GM19324 (cell line): ENCODE results near the gene SLITRK1.

Experiments used
- ATAC-seq: cut with Tn5 transposase; IDR thresholded peaks from one replicate; pipeline ENCODE4 v1.9.1; 2021; ENCODE audit warnings: mild to moderate bottlenecking, moderate library complexity; ENCODE audit not compliant: unreplicated experiment, low FRiP score

The SLITRK1 gene

GRCh38 chr13:83881917-83882605, at the start of gene SLITRK1:
SLITRK1 (minus strand) TSS chr13:83882474; CDS start chr13:83881507, 967 bp downstream.
- no peak for ATAC-seq

DNA sequence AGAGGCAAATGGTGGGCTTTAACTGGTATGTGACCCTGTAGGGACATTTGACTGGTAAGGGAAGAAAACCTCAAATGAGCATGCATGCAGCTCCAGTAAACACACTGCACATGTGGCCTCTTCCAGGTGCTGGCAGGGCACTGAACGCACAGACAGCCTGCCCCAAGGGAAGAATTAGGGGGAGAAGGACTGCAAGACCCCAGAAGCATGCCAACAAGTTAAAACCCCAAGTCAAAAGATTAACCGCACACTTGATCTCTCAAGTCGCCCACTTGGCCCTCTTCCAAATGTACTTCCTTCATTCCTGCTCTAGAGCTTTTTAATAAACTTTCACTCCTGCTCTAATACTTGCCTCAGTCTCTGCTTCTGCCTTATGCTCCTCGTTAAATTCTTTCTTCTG, 46.9 kb upstream of the SLITRK1 start:
- no peak for ATAC-seq

DNA sequence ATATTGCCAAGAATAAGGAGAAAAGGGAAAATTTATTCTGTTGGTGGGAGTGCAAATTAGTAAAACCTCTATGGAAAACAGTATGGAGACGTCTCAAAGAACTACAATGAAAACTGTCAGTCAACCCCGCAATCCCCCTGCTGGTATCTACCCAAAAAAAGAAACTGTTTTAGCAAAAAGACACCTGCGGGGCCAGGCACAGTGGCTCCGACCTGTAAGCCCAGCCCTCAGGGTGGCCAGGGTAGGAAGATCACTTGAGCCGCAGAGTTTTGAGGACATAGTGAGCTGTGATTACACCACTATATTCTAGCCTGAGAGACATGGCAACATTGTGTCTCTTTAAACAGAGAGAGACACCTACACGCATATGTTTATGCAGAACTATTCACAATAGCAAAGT, 37.5 kb upstream of the SLITRK1 start:
- ATAC-seq, result no peak

DNA sequence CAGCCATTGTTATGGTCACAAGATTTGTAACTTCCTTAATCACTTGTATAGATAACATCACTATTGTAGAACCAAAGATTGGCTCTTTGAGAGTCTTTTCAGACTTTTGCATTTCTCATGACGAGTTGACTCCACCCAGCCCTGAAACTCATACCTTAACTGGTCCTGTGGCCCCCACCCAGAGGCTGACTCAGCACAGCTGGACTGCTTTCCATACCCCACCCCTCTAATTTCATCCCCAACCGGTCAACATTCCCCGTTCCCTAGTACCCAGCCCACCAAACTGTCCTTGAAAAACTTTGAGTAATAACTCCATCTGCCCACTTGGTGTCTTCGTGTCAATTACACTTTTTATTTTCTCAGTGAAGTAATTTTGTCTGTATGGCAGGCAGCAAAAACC, 32.1 kb upstream of the SLITRK1 start:
- ATAC-seq, result no peak

DNA sequence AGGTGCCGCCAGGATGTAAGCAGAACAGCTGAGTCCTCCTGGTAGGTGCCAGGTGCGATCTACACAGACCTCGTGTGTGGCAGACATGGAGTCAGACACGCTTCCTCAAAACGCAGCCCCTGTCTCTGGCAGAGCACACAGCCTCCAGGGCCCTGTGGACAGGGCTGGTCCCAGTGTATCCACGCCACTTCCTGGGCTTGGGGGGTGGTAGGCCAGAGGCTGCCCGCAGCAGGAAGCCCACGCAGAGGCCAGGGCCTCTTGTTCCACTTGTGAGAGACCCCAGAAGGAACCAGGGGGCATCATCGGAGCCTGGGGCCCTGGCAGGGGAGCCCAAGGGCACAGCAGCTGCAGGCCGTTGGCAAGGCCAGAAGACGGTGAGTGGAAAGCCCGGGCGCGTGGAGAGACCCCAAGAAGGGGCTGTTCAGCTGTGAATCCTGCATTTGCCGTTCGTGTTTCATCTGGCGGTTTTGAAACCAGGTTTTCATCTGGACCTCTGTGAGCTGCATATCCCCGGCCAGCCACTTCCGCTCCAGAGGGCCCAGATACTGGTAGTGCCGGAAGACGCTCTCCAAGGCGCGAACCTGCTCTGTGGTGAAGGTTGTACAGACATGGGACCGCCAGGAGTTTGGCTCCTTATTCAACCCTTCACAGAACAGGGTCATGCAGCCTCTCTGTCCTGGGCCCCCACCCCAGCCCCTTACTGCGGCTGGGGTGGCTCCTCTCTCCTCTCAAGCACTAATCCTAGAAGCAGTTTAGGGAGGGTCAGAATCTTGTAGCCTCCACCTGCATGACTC, 25.1 kb upstream of the SLITRK1 start:
- no peak for ATAC-seq

GRCh38 chr13:83906240-83906820, 24.1 kb upstream of the SLITRK1 start:
- ATAC-seq, result no peak

DNA sequence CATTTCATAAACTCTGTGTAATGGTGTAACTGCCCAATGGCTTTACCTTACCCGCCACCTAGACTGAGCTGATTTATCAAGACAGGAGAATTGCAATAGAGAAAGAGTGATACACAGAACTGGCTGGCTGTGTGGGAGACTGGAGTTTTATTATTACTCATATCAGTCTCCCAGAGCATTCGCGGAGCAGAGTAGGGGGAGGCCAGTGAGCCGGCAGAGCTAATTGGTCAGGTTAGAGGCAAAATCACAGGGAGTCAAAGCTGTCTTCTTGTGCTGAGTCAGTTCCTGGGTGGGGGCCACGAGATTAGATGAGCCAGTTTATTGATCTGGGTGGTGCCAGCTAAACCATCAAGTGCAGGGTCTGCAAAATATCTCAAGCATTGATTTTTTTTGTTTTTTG, 23.4 kb upstream of the SLITRK1 start:
- ATAC-seq, result no peak

DNA sequence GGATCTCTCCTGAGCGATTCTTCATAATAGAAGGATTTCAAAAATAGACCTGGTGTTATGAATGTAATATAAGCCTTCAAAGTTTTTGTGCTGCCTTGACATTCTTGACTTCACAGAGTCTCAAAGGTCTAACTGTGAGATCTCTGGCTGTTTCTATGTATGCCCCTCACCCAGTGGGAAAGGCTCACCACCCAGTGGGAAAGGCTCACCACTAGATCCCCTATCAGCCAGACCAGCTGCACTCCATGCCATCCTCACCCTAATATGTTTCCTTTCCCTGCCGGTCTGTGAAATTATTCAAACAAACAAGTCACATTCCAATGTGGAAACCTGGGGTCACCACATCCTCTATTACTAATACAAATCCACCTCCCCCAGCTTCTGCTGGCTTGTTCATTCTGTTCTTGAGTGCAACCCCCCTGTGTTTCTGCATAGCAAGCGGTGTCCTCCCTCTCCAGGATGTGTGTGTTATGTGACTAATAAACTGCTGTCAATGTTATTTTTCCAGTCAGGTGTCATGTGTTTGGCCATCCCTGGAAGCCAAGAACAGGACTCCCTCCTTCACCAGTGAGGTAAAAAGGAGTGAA, 13.8 kb upstream of the SLITRK1 start:
- no peak for ATAC-seq

- ATAC-seq, result no peak
These were observed 8.1 kb upstream of the SLITRK1 start for GRCh38 chr13:83890358-83890757.

GRCh38 chr13:83884141-83884540, 1.9 kb upstream of the SLITRK1 start:
- no peak for ATAC-seq

GRCh38 chr13:83883061-83883523, 818 bp upstream of the SLITRK1 start:
- no peak for ATAC-seq

- ATAC-seq, result no peak
These were observed 309 bp upstream of the SLITRK1 start for GRCh38 chr13:83882606-83882959.

DNA sequence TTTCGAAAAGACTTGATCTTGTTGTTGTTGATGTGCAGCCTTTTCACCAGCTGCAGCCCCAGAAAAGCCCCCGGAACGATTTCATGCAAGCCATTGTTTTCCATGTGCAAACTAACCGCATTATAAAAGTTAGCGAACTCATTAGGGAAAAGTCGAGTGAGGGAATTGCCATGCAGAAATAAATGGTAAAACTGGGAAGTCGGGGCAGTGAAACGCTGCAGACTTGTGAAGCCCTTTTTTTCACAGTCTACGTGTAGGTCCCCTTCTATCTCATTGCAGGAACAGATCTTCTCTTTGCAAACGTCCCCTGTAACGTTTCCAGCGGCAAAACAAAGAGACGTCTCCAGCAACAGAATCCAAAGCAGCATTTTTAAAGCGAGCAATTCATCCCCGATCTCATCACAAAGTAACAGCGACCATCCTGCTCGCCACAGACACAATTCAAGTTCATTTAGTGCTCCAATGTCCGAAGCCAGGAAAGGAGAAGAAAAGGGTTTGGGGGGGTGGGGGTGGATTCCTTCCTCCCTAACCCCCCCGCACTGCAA, 1.1 kb downstream of the SLITRK1 start:
- ATAC-seq, result no peak

GRCh38 chr13:83880275-83881139, 1.8 kb downstream of the SLITRK1 start:
- no peak for ATAC-seq

- no peak for ATAC-seq
These were observed 2.7 kb downstream of the SLITRK1 start for GRCh38 chr13:83879431-83880171.

GRCh38 chr13:83878691-83879430, 3.4 kb downstream of the SLITRK1 start:
- ATAC-seq, result no peak

DNA sequence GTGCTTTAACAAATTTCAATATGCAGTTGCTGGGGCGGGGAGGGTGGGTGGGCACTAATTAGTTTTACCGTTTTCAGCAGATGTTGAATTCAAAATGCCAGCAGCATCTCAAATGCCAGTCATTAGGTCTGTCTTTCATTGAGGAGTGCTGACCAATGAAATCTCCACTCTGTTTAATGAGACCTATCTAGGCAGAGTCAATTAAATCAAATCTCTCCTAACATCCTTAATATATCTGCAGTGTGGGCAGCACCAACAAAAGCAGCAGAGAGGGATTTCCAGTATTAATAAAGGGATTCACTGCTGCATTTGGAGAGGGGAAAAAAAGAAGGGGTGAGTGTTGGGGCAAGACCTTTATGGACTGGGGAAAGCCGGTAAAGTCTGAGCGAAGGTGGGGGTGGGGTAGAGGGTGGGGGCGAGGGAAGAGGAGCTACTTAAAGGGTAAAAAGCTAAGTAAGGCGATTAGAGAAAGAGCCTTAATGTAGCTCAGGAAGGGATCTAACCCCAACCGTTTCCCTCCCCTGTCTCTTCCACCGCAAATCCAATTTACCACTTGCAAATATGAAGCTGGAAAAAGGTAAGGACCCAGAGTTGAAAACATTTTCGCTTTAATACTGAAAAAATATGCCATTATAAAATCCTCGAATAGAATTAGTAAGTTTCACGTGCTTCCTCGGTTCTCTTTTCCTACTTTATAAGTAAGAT, 4.5 kb downstream of the SLITRK1 start:
- no peak for ATAC-seq

GRCh38 chr13:83876546-83876945, 5.7 kb downstream of the SLITRK1 start:
- ATAC-seq, result no peak
